ENCODE data around the gene SCN4A.
"Not testable (repeated sequence)": the region's sequence is repeated elsewhere in the genome, so short reads cannot be mapped to it uniquely, and the experiment has no call there.

Gene SCN4A

GRCh38 chr17:63894821-63895220 lies 77.9 kb downstream of the SCN4A start:
- DNase-seq (ENCODE audit: low read depth); H3K4me3 ChIP-seq (ENCODE audit: control insufficient read depth, low read depth, low read length): not testable (repeated sequence)

DNA sequence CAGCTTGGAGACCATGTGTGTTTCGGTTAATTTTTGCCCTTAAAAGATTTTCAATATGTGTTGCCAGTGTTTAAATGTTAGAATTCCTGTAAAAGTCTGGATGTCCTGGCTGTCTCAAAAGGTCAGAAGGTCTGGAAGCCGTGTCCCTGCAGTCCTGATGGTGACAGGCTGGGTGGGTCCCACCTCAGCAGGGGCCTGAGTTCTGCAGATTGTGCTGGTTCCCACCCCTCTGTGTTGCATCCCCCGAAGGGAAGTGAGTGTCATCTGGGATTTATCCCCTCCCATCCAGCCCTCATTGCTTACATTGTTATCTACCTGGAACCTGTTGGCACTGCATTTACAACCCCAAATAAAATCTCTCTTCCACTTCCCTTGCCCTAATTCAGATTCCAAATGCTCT lies 78.7 kb downstream of the SCN4A start:
- H3K4me3 ChIP-seq (ENCODE audit: control insufficient read depth, low read depth, low read length); DNase-seq (ENCODE audit: low read depth): not testable (repeated sequence)

DNA sequence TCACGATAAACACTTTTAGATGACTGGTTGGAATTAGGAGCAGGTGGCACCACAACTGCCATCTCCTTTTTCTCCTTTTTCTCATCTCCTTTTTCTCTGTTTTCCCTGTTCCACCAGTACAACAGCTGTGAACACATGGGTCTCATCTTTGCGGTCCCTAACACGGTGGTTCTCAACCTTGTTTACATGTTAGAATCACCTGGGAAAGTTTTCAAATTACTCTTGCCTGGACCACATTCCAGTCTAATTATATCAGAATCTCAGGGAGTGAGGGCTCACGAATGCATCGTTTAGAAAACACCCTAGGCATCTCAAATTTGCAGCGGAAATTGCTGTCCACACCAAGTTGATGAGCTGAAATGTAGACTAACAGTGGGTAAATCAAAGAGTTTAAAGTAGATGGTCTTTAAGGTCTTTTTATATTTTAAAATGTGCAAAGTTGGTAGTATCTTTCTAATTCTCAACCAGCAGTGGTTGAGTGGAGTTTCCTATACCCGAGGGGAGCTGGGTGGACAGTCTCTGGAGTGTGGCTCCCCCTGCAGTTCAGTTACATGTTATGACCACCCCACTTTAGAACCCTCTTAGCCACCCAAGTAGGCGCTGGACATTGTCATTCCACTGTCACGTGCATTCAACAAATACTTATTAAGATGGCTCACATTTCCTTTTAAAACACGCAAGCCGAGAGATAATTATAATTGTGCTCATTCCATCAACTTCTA lies 80.2 kb downstream of the SCN4A start:
- TF ChIP-seq, protein P1, sequence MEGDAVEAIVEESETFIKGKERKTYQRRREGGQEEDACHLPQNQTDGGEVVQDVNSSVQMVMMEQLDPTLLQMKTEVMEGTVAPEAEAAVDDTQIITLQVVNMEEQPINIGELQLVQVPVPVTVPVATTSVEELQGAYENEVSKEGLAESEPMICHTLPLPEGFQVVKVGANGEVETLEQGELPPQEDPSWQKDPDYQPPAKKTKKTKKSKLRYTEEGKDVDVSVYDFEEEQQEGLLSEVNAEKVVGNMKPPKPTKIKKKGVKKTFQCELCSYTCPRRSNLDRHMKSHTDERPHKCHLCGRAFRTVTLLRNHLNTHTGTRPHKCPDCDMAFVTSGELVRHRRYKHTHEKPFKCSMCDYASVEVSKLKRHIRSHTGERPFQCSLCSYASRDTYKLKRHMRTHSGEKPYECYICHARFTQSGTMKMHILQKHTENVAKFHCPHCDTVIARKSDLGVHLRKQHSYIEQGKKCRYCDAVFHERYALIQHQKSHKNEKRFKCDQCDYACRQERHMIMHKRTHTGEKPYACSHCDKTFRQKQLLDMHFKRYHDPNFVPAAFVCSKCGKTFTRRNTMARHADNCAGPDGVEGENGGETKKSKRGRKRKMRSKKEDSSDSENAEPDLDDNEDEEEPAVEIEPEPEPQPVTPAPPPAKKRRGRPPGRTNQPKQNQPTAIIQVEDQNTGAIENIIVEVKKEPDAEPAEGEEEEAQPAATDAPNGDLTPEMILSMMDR (conservative IDR thresholded peaks at IDR 0.05; ENCODE audit: control insufficient read depth, insufficient read depth, low read depth, low read length): peak; percentile 8
- not testable (repeated sequence) for H3K4me3 ChIP-seq (ENCODE audit: control insufficient read depth, low read depth, low read length); DNase-seq (ENCODE audit: low read depth)

GRCh38 chr17:63889026-63889848 lies 83.5 kb downstream of the SCN4A start:
- not testable (repeated sequence) for H3K4me3 ChIP-seq (ENCODE audit: control insufficient read depth, low read depth, low read length)
- DNase-seq (ENCODE audit: low read depth): peak; percentile 34
- TF ChIP-seq, protein P1 (conservative IDR thresholded peaks at IDR 0.05; ENCODE audit: control insufficient read depth, insufficient read depth, low read depth, low read length): peak; percentile 47

All from fibroblast of mammary gland (primary cell).